GM19193 (cell line): ENCODE results near the gene FRAS1.

Experiments
- POLR2A ChIP-seq: IDR thresholded peaks from 4 replicates; pipeline ENCODE4 v1.6.1; 2011; ENCODE audit not compliant: insufficient read depth, insufficient read length; ENCODE audit errors: extremely low read depth

FRAS1 gene

GRCh38 chr4:78057135-78057599 lies at the start of gene FRAS1:
Gene FRAS1, plus strand, starts transcription at chr4:78057323. Its CDS starts 687 bp downstream, at chr4:78058010.
- TF ChIP-seq POLR2A, result no peak

GRCh38 chr4:78014889-78015886 lies 41.9 kb upstream of the FRAS1 start:
- no peak for TF ChIP-seq POLR2A

- TF ChIP-seq POLR2A, result no peak
Measured at GRCh38 chr4:78018271-78019049, 38.7 kb upstream of the FRAS1 start.

- TF ChIP-seq POLR2A, result no peak
Measured at GRCh38 chr4:78019414-78019813, 37.7 kb upstream of the FRAS1 start.

- TF ChIP-seq POLR2A, result no peak
Measured at GRCh38 chr4:78020677-78021076, 36.4 kb upstream of the FRAS1 start.

- no peak for TF ChIP-seq POLR2A
Measured at GRCh38 chr4:78022517-78022916, 34.6 kb upstream of the FRAS1 start.

- TF ChIP-seq POLR2A, result no peak
Measured at GRCh38 chr4:78024085-78024484, 33.0 kb upstream of the FRAS1 start.

- TF ChIP-seq POLR2A, result no peak
Measured at GRCh38 chr4:78024576-78025091, 32.5 kb upstream of the FRAS1 start.

- no peak for TF ChIP-seq POLR2A
Measured at GRCh38 chr4:78031417-78031950, 25.6 kb upstream of the FRAS1 start.

- no peak for TF ChIP-seq POLR2A
Measured at GRCh38 chr4:78032446-78032845, 24.7 kb upstream of the FRAS1 start.

GRCh38 chr4:78032929-78033328 lies 24.2 kb upstream of the FRAS1 start:
- no peak for TF ChIP-seq POLR2A

- TF ChIP-seq POLR2A, result no peak
Measured at GRCh38 chr4:78033861-78034260, 23.3 kb upstream of the FRAS1 start.

- no peak for TF ChIP-seq POLR2A
Measured at GRCh38 chr4:78038704-78039103, 18.4 kb upstream of the FRAS1 start.

GRCh38 chr4:78039678-78040077 lies 17.4 kb upstream of the FRAS1 start:
- TF ChIP-seq POLR2A, result no peak

GRCh38 chr4:78040431-78040830 lies 16.7 kb upstream of the FRAS1 start:
- TF ChIP-seq POLR2A, result no peak
